ENCODE data around the gene WDR59. TPM values are rescaled to one million over a fixed set of nuclear protein-coding genes. Genes with fewer than 3 reads are reported as not detected.
A peak's percentile ranks its signal among the peaks of the same experiment; 100 is the strongest.

Gene WDR59
- total RNA-seq, 4 donors from 2014 or later, result 26.2 to 153 (median 59.1) TPM

DNA sequence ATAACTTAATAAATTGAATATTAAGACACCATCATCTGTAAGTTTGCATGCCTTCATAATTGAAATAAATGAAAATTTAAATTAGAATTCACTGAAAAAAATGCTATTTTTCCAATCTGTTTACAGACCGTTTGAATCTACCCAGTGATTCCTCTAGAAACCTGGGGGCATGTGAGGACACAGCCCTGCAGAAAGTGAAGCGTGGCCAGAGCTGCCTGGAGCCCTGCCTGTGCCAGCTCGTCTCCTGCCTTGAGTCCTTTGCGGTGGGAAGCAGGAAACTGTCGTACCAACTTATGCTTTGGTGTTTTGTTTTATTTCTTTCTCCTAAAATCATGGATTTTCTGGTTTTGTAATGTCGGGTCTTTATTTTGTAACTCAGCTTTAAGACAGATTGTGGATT is 142.5 kb downstream of the WDR59 start:
- 27% methylated on average over 6 of the region's 6 CpGs for WGBS

DNA sequence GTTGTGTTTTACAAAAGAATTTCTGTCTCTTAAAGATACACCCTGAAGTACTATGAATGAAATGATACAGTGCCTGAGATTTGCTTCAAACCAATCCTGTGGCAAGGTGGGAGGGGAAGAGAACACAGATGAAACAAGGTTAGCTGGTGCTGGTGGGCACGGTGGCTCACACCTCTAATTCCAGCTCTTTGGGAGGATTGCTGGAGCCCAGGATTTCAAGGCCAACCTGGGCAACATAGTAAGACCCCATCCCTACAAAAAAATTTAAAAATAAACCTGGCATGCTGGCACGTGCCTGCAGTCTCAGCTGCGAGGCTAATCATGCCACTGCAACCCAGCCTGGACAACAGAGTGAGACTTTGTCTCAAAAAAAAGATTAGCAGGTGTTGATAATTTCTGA is 143.0 kb downstream of the WDR59 start:
- H3K9me3 ChIP-seq, result no peaks in the 10 kb centered on the region
- no peak overlapping the region for H3K4me3 ChIP-seq
- no peak overlapping the region for H3K27ac ChIP-seq
- peak in 1 of 2 donors; percentile 15 for DNase-seq (ENCODE audit: low spot score in 2 of 2)
- 58% methylated on average over 3 of the region's 3 CpGs for WGBS
- TF ChIP-seq POLR2A (IDR thresholded peaks at IDR 0.05) (no peak), POLR2AphosphoS5 (IDR thresholded peaks at IDR 0.05) (no peak), EP300 (IDR thresholded peaks at IDR 0.05) (no peak)
- TF ChIP-seq, protein P1, sequence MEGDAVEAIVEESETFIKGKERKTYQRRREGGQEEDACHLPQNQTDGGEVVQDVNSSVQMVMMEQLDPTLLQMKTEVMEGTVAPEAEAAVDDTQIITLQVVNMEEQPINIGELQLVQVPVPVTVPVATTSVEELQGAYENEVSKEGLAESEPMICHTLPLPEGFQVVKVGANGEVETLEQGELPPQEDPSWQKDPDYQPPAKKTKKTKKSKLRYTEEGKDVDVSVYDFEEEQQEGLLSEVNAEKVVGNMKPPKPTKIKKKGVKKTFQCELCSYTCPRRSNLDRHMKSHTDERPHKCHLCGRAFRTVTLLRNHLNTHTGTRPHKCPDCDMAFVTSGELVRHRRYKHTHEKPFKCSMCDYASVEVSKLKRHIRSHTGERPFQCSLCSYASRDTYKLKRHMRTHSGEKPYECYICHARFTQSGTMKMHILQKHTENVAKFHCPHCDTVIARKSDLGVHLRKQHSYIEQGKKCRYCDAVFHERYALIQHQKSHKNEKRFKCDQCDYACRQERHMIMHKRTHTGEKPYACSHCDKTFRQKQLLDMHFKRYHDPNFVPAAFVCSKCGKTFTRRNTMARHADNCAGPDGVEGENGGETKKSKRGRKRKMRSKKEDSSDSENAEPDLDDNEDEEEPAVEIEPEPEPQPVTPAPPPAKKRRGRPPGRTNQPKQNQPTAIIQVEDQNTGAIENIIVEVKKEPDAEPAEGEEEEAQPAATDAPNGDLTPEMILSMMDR (IDR thresholded peaks at IDR 0.05), result no peak
- peaks cover 13% of the 10 kb centered on the region for H3K4me1 ChIP-seq
- no peaks in the 10 kb centered on the region for H3K36me3 ChIP-seq
- H3K27me3 ChIP-seq, result no peaks in the 10 kb centered on the region

More for the DNA sequence above, 142.5 kb downstream of the WDR59 start:
- no peaks in the 10 kb centered on the region for H3K27me3 ChIP-seq
- H3K36me3 ChIP-seq, result no peaks in the 10 kb centered on the region
- no peak for TF ChIP-seq POLR2AphosphoS5 (IDR thresholded peaks at IDR 0.05)
- TF ChIP-seq POLR2A (IDR thresholded peaks at IDR 0.05), result no peak
- TF ChIP-seq, protein P1 (IDR thresholded peaks at IDR 0.05), result no peak
- TF ChIP-seq EP300 (IDR thresholded peaks at IDR 0.05), result no peak
- no peaks in the 10 kb centered on the region for H3K9me3 ChIP-seq
- peak in 1 of 2 donors; percentile 18 for DNase-seq (ENCODE audit: low spot score in 2 of 2)
- no peak overlapping the region for H3K27ac ChIP-seq
- peaks cover 8% of the 10 kb centered on the region for H3K4me1 ChIP-seq
- H3K4me3 ChIP-seq, result no peak overlapping the region

DNA sequence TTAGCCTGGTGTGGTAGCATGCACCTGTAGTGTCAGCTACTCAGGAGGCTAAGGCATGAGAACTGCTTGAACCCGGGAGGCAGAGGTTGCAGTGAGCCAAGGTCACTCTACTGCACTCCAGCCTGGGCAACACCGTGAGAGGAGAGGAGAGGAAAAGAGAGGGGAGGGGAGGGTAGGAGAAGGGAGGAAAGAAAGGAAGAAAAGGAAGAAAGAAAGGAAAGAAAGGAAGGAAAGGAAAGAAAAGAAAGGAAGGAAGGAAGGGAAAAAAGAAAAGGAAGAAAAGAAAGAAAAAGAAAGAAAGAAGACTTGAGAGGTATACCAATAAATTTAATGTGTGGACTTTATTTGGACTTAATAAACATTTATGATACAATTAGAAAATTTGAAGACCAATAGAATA is 143.5 kb downstream of the WDR59 start:
- Histone ChIP-seq H3K27ac (no peak overlapping the region), H3K27me3 (no peaks in the 10 kb centered on the region), H3K9me3 (no peaks in the 10 kb centered on the region), H3K4me1 (peaks cover 14% of the 10 kb centered on the region), H3K4me3 (no peak overlapping the region), H3K36me3 (no peaks in the 10 kb centered on the region)
- WGBS, result 61% methylated on average over 2 of the region's 2 CpGs
- TF ChIP-seq POLR2AphosphoS5 (IDR thresholded peaks at IDR 0.05) (no peak), POLR2A (IDR thresholded peaks at IDR 0.05) (no peak), EP300 (IDR thresholded peaks at IDR 0.05) (no peak)
- TF ChIP-seq, protein P1 (IDR thresholded peaks at IDR 0.05), result no peak
- DNase-seq (ENCODE audit: low spot score in 2 of 2), result peak in 1 of 2 donors; percentile 29

DNA sequence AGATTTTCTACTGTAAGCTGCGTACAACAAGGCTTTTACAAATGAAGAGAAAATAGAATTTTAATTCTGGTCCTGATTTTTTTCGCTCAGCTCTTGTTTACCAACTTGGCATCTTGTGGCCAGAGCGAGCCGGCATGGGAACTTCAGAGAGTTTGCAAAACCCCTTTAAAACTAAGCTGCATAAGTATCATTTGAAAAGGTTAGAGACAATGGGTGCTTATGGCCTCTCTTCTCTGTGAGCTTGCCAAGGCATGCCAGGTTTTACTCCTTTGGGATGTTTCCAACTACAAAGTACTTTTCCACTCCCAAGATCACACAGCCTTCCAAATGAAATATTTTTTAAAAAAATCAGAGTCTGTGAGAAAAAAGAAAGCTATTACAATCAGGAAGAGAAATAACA is 147.9 kb downstream of the WDR59 start:
- no peaks in the 10 kb centered on the region for H3K36me3 ChIP-seq
- H3K9me3 ChIP-seq, result no peaks in the 10 kb centered on the region
- no peak overlapping the region for H3K27ac ChIP-seq
- 55% methylated on average over 4 of the region's 4 CpGs for WGBS
- peak in 1 of 2 donors; percentile 48 for DNase-seq (ENCODE audit: low spot score in 2 of 2)
- TF ChIP-seq, protein P1 (IDR thresholded peaks at IDR 0.05), result no peak
- TF ChIP-seq POLR2AphosphoS5 (IDR thresholded peaks at IDR 0.05) (no peak), EP300 (IDR thresholded peaks at IDR 0.05) (no peak), POLR2A (IDR thresholded peaks at IDR 0.05) (no peak)
- no peaks in the 10 kb centered on the region for H3K27me3 ChIP-seq
- peaks cover 8% of the 10 kb centered on the region for H3K4me1 ChIP-seq
- no peak overlapping the region for H3K4me3 ChIP-seq

DNA sequence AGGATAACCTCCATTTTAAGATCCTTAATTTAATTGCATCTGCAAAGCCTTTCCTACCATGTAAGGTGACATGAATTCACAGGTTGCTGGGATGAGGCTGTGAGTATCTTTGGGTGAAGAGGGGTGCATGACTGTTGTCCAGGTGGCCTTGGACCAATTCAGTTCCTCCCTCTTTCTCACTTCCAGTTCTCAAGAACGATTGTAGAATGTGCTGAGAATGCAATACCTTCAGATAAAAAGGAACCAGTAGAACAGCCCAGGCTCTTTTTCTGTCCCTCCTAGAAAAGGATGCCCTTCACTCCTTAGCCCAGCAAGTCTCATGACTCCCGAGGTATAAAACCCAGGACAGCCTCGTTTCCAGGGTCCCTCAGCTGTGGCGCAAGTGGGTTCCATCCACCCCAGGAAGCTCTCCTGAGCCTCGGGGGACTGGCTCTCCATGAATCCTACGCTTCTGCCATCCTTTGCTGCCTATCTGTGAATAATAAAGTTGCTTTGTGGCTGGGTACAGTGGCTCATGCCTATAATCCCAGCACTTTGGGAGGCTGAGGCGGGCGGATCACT is 148.7 kb downstream of the WDR59 start:
- peak in 1 of 2 donors; percentile 41 for DNase-seq (ENCODE audit: low spot score in 2 of 2)
- Histone ChIP-seq H3K27me3 (no peaks in the 10 kb centered on the region), H3K4me1 (peaks cover 7% of the 10 kb centered on the region), H3K27ac (no peak overlapping the region), H3K9me3 (no peaks in the 10 kb centered on the region), H3K4me3 (no peak overlapping the region), H3K36me3 (no peaks in the 10 kb centered on the region)
- TF ChIP-seq POLR2AphosphoS5 (IDR thresholded peaks at IDR 0.05), result no peak
- TF ChIP-seq, protein P1 (IDR thresholded peaks at IDR 0.05), result no peak
- no peak for TF ChIP-seq POLR2A (IDR thresholded peaks at IDR 0.05)
- no peak for TF ChIP-seq EP300 (IDR thresholded peaks at IDR 0.05)
- 87% methylated on average over 8 of the region's 8 CpGs for WGBS
